Stimulated activated CD4-positive, alpha-beta T cell treated with anti-CD3 and anti-CD28 coated beads, Interleukin-2, amount 100 ng/mL, for 4 hours (primary cell): Measurements from ENCODE around the gene IFRD2.
"Not testable (repeated sequence)": the region's sequence is repeated elsewhere in the genome, so short reads cannot be mapped to it uniquely, and the experiment has no call there.

Experiments
- DNase-seq: peaks from one replicate; pipeline ENCODE4 v3.0.0-alpha.2; 2020; ENCODE audit warnings: low read depth

Gene IFRD2

GRCh38 chr3:50245831-50246516 lies 46.3 kb downstream of the IFRD2 start:
- DNase-seq: peak; percentile 90

- DNase-seq: no peak
Measured at GRCh38 chr3:50245251-50245745, 46.9 kb downstream of the IFRD2 start.

GRCh38 chr3:50244813-50245212 lies 47.4 kb downstream of the IFRD2 start:
- not testable (repeated sequence) for DNase-seq

GRCh38 chr3:50243543-50243895 lies 48.7 kb downstream of the IFRD2 start:
- no peak for DNase-seq

- DNase-seq: peak; percentile 6
Measured at GRCh38 chr3:50242851-50243542, 49.2 kb downstream of the IFRD2 start.

- DNase-seq: no peak
Measured at GRCh38 chr3:50242381-50242770, 49.9 kb downstream of the IFRD2 start.

- no peak for DNase-seq
Measured at GRCh38 chr3:50241713-50242380, 50.4 kb downstream of the IFRD2 start.

- no peak for DNase-seq
Measured at GRCh38 chr3:50241163-50241562, 51.1 kb downstream of the IFRD2 start.

GRCh38 chr3:50239649-50240048 lies 52.6 kb downstream of the IFRD2 start:
- no peak for DNase-seq

- no peak for DNase-seq
Measured at GRCh38 chr3:50238549-50239026, 53.6 kb downstream of the IFRD2 start.

- DNase-seq: peak; percentile 78
Measured at GRCh38 chr3:50237754-50238548, 54.3 kb downstream of the IFRD2 start.
